ENCODE measurements around the gene KISS1.

KISS1 gene

GRCh38 chr1:204153667-204154066 lies 42.6 kb downstream of the KISS1 start:
- DNase-seq, result no peak

- DNase-seq, result no peak
These were observed 43.8 kb downstream of the KISS1 start for GRCh38 chr1:204152310-204153044.

GRCh38 chr1:204151552-204152309 lies 44.6 kb downstream of the KISS1 start, which contains the start of gene ETNK2:
ETNK2 (minus strand) TSS chr1:204152044; CDS start chr1:204151852, 192 bp downstream.
- DNase-seq, result peak; percentile 33

- DNase-seq, result peak; percentile 23
These were observed 45.4 kb downstream of the KISS1 start for GRCh38 chr1:204150702-204151551.

GRCh38 chr1:204149635-204150565 lies 46.4 kb downstream of the KISS1 start:
- no peak for DNase-seq

- no peak for DNase-seq
These were observed 47.2 kb downstream of the KISS1 start for GRCh38 chr1:204149107-204149506.

- no peak for DNase-seq
These were observed 48.6 kb downstream of the KISS1 start for GRCh38 chr1:204147406-204148383.

- no peak for DNase-seq
These were observed 49.3 kb downstream of the KISS1 start for GRCh38 chr1:204146965-204147364.

GRCh38 chr1:204146309-204146708 lies 50.0 kb downstream of the KISS1 start:
- no peak for DNase-seq

GRCh38 chr1:204145033-204145504 lies 51.2 kb downstream of the KISS1 start:
- DNase-seq, result peak; percentile 40

GRCh38 chr1:204143276-204144041 lies 52.8 kb downstream of the KISS1 start:
- DNase-seq, result no peak

- DNase-seq, result no peak
These were observed 54.0 kb downstream of the KISS1 start for GRCh38 chr1:204142032-204142974.

GRCh38 chr1:204141131-204141530 lies 55.2 kb downstream of the KISS1 start:
- no peak for DNase-seq
